ENCODE results near the gene RAB7A.

The RAB7A gene

GRCh38 chr3:128686465-128686864 lies 39.5 kb upstream of the RAB7A start:
- H3K27me3 ChIP-seq (ENCODE audit: low read length): no peaks in the 10 kb centered on the region
- no peak overlapping the region for H2AFZ ChIP-seq (ENCODE audit: low read depth, low read length, severe bottlenecking)
- H3K4me3 ChIP-seq (ENCODE audit: insufficient read depth, low read length, poor library complexity, severe bottlenecking): no peak overlapping the region
- H3K4me2 ChIP-seq (ENCODE audit: low read depth, low read length, poor library complexity, severe bottlenecking): no peak overlapping the region
- H3K27ac ChIP-seq (ENCODE audit: low read depth, low read length): no peak overlapping the region
- no peaks in the 10 kb centered on the region for H3K79me2 ChIP-seq (ENCODE audit: insufficient read depth, low read length)
- TF ChIP-seq EZH2phosphoT487 (conservative IDR thresholded peaks at IDR 0.05; ENCODE audit: low read length): no peak
- no peak for TF ChIP-seq CTCF (IDR thresholded peaks at IDR 0.05; ENCODE audit: insufficient read depth, low read length, poor library complexity, severe bottlenecking)
- H3F3A ChIP-seq (ENCODE audit: insufficient read depth): 0 out of 2 replicates have a peak, but pooled peaks cover 5% of the 10 kb centered on the region
- H3K9ac ChIP-seq (ENCODE audit: low read length): no peak overlapping the region
- H3K9me2 ChIP-seq (replicated peaks; ENCODE audit: insufficient read depth, low read length): no peaks in the 10 kb centered on the region
- no peaks in the 10 kb centered on the region for H4K20me1 ChIP-seq (ENCODE audit: low read depth, low read length)
- no peaks in the 10 kb centered on the region for H3K36me3 ChIP-seq (ENCODE audit: low read length)
- H3K9me3 ChIP-seq (ENCODE audit: insufficient read depth, low read length): no peaks in the 10 kb centered on the region

DNA sequence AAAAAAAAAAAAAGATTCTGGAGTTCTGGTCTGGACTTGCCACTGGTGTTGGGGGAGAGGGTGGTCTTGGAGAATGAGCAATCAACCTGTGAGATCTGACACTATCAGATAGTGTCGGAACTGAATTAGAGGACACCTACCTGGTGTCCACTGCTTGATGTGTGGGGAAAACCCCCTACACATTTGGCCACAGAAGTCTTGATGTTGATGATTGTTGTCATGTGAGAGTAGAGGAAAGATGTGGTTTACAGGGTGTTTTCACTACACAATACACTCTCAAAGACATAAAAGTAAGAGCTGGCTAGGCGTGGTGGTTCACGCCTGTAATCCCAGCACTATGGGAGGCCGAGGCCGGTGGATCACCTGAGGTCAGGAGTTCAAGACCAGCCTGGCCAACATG lies 36.9 kb upstream of the RAB7A start:
- H3F3A ChIP-seq (ENCODE audit: insufficient read depth): no peaks in the 10 kb centered on the region
- no peak overlapping the region for H3K27ac ChIP-seq (ENCODE audit: low read depth, low read length)
- H3K79me2 ChIP-seq (ENCODE audit: insufficient read depth, low read length): no peaks in the 10 kb centered on the region
- no peak overlapping the region for H2AFZ ChIP-seq (ENCODE audit: low read depth, low read length, severe bottlenecking)
- no peak overlapping the region for H3K9ac ChIP-seq (ENCODE audit: low read length)
- no peaks in the 10 kb centered on the region for H4K20me1 ChIP-seq (ENCODE audit: low read depth, low read length)
- TF ChIP-seq CTCF (IDR thresholded peaks at IDR 0.05; ENCODE audit: insufficient read depth, low read length, poor library complexity, severe bottlenecking) (no peak), EZH2phosphoT487 (conservative IDR thresholded peaks at IDR 0.05; ENCODE audit: low read length) (no peak)
- H3K9me2 ChIP-seq (replicated peaks; ENCODE audit: insufficient read depth, low read length): no peaks in the 10 kb centered on the region
- H3K9me3 ChIP-seq (ENCODE audit: insufficient read depth, low read length): no peaks in the 10 kb centered on the region
- no peak overlapping the region for H3K4me3 ChIP-seq (ENCODE audit: insufficient read depth, low read length, poor library complexity, severe bottlenecking)
- no peak overlapping the region for H3K4me2 ChIP-seq (ENCODE audit: low read depth, low read length, poor library complexity, severe bottlenecking)
- H3K36me3 ChIP-seq (ENCODE audit: low read length): no peaks in the 10 kb centered on the region
- H3K27me3 ChIP-seq (ENCODE audit: low read length): no peaks in the 10 kb centered on the region

GRCh38 chr3:128693696-128694095 lies 32.3 kb upstream of the RAB7A start:
- H3K27ac ChIP-seq (ENCODE audit: low read depth, low read length): no peak overlapping the region
- no peaks in the 10 kb centered on the region for H3K36me3 ChIP-seq (ENCODE audit: low read length)
- H3K9ac ChIP-seq (ENCODE audit: low read length): no peak overlapping the region
- TF ChIP-seq CTCF (IDR thresholded peaks at IDR 0.05; ENCODE audit: insufficient read depth, low read length, poor library complexity, severe bottlenecking) (no peak), EZH2phosphoT487 (conservative IDR thresholded peaks at IDR 0.05; ENCODE audit: low read length) (no peak)
- H3K9me2 ChIP-seq (replicated peaks; ENCODE audit: insufficient read depth, low read length): no peaks in the 10 kb centered on the region
- H3F3A ChIP-seq (ENCODE audit: insufficient read depth): no peaks in the 10 kb centered on the region
- no peak overlapping the region for H3K4me3 ChIP-seq (ENCODE audit: insufficient read depth, low read length, poor library complexity, severe bottlenecking)
- no peak overlapping the region for H3K4me2 ChIP-seq (ENCODE audit: low read depth, low read length, poor library complexity, severe bottlenecking)
- no peaks in the 10 kb centered on the region for H3K27me3 ChIP-seq (ENCODE audit: low read length)
- H3K9me3 ChIP-seq (ENCODE audit: insufficient read depth, low read length): no peaks in the 10 kb centered on the region
- H3K79me2 ChIP-seq (ENCODE audit: insufficient read depth, low read length): no peaks in the 10 kb centered on the region
- no peak overlapping the region for H2AFZ ChIP-seq (ENCODE audit: low read depth, low read length, severe bottlenecking)
- H4K20me1 ChIP-seq (ENCODE audit: low read depth, low read length): no peaks in the 10 kb centered on the region

Data from SU-DHL-6 (cell line).